IPS-15b (cell line): ENCODE results near the gene GPR6.

ENCODE experiments used
- H3K27me3 ChIP-seq: one replicate; pipeline ENCODE4 v1.6.1; 2013; ENCODE audit warnings: low read length; ENCODE audit not compliant: control insufficient read depth, insufficient read depth
- H3K36me3 ChIP-seq: one replicate; pipeline ENCODE4 v1.6.1; 2013; ENCODE audit warnings: low read length; ENCODE audit not compliant: control insufficient read depth, insufficient read depth
- H3K4me1 ChIP-seq: one replicate; pipeline ENCODE4 v1.6.1; 2013; ENCODE audit warnings: mild to moderate bottlenecking, low read length; ENCODE audit not compliant: control insufficient read depth, insufficient read depth
- H3K4me3 ChIP-seq: one replicate; pipeline ENCODE4 v1.5.1; 2013; ENCODE audit warnings: low read depth, low read length
- H3K9ac ChIP-seq: one replicate; pipeline ENCODE4 v1.6.1; 2013; ENCODE audit warnings: low read depth, mild to moderate bottlenecking, low read length
- H3K9me3 ChIP-seq: one replicate; pipeline ENCODE4 v1.6.1; 2013; ENCODE audit warnings: mild to moderate bottlenecking, low read length; ENCODE audit not compliant: control insufficient read depth, insufficient read depth

Gene GPR6

DNA sequence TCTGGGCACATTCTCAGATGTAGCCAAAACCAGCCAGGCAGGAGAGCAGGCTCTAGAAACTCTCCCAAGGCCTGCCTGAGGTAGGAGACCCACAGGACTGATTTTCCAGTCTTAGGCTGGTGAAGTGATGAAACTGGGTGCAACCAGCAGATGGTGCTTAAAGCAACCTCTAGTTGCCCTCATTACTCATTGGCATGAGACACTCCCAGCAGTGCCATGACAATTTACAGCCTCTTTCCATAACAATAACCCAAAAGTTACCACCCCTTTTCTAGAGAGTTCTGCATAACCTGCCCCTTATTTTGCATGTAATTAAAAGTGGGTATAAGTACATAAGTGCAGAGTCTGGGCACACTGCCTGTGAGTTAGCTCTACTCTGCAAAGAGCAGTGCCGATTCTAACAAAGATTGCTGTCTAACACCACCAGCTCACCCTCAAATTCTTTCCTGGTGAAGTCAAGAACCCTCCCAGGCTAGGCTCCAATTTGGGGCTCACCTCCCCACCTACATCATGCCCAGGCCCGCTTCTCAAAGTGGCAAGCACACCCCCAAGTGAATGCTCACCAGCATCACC, 14.4 kb upstream of the GPR6 start:
- peaks cover 18% of the 10 kb centered on the region for H3K27me3 ChIP-seq
- no peaks in the 10 kb centered on the region for H3K4me1 ChIP-seq
- no peaks in the 10 kb centered on the region for H3K9me3 ChIP-seq
- no peak overlapping the region for H3K4me3 ChIP-seq
- H3K9ac ChIP-seq = no peak overlapping the region
- H3K36me3 ChIP-seq = no peaks in the 10 kb centered on the region

DNA sequence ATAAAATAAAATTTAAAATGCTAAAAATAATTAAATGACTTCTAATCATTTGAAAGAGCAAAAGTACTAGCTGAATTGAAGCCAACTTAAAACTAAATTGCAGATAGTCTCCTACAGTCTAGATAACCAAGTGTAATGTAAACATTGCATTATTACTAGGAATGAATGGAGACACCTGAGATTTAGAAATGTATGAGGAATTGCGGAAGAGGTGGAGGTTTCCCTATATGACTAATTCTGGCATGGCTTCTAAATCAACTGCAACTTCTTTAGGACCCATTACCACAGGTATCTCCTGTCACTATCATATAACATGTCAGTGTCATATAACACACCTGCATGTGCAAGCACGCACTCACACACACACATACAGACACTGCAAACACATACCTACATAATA, 13.2 kb upstream of the GPR6 start:
- H3K27me3 ChIP-seq = peaks cover 20% of the 10 kb centered on the region
- H3K4me3 ChIP-seq = no peak overlapping the region
- no peak overlapping the region for H3K9ac ChIP-seq
- no peaks in the 10 kb centered on the region for H3K4me1 ChIP-seq
- no peaks in the 10 kb centered on the region for H3K36me3 ChIP-seq
- H3K9me3 ChIP-seq = no peaks in the 10 kb centered on the region

DNA sequence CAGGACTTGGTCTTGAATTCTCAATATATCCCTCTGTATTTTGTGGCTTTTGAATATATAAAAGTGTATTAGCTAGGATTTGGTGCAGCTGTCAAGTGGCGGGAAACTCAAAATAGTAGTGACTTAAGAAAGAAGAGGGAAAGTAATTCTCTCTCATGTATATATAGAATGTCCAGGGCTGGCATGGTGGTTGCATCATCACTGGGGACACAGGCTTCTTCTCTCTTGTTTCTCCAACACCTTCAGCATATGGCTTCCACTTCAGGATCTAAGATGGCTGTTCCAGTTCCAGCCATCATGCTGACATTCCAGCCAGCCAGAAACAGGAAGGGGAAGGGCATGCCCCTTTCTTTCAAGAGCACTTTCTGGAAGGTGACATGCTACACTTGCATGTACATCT, 11.8 kb upstream of the GPR6 start:
- H3K27me3 ChIP-seq = peaks cover 22% of the 10 kb centered on the region
- H3K4me3 ChIP-seq = no peak overlapping the region
- H3K4me1 ChIP-seq = no peaks in the 10 kb centered on the region
- no peaks in the 10 kb centered on the region for H3K9me3 ChIP-seq
- H3K9ac ChIP-seq = no peak overlapping the region
- H3K36me3 ChIP-seq = no peaks in the 10 kb centered on the region

DNA sequence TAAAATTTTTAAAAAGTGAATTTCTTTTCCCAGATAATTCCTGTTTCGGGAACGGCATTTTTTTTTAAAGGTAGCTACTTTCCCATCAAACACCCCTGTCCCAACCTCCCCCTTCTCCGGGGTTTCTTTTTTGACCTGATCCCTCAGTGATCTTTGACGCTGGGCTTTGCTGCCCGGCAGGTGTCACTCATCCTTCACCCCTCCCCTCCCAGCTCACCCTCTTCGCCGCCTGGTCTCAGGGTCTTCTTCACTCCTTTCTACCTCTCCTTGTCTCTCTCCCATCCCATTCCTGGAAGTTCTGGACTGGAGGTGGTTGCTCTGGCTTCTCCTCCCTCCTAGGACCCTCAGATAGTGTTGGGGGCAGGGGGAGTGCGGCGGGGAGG, 329 bp upstream of the GPR6 start:
- H3K4me1 ChIP-seq = peaks cover 2% of the 10 kb centered on the region
- H3K36me3 ChIP-seq = no peaks in the 10 kb centered on the region
- H3K9me3 ChIP-seq = no peaks in the 10 kb centered on the region
- no peak overlapping the region for H3K9ac ChIP-seq
- peak overlapping the region; percentile 86 for H3K4me3 ChIP-seq
- H3K27me3 ChIP-seq = peaks cover 64% of the 10 kb centered on the region

DNA sequence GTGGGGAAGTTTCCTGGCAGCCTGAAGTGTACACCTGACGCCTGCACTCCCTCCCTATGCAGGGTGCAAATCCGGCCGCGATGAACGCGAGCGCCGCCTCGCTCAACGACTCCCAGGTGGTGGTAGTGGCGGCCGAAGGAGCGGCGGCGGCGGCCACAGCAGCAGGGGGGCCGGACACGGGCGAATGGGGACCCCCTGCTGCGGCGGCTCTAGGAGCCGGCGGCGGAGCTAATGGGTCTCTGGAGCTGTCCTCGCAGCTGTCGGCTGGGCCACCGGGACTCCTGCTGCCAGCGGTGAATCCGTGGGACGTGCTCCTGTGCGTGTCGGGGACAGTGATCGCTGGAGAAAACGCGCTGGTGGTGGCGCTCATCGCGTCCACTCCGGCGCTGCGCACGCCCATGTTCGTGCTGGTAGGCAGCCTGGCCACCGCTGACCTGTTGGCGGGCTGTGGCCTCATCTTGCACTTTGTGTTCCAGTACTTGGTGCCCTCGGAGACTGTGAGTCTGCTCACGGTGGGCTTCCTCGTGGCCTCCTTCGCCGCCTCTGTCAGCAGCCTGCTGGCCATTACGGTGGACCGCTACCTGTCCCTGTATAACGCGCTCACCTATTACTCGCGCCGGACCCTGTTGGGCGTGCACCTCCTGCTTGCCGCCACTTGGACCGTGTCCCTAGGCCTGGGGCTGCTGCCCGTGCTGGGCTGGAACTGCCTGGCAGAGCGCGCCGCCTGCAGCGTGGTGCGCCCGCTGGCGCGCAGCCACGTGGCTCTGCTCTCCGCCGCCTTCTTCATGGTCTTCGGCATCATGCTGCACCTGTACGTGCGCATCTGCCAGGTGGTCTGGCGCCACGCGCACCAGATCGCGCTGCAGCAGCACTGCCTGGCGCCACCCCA, 1.2 kb downstream of the GPR6 start:
- Histone ChIP-seq H3K9me3 (no peaks in the 10 kb centered on the region), H3K36me3 (no peaks in the 10 kb centered on the region), H3K4me3 (peak overlapping the region; percentile 86), H3K9ac (no peak overlapping the region), H3K27me3 (peaks cover 59% of the 10 kb centered on the region), H3K4me1 (peaks cover 2% of the 10 kb centered on the region)

DNA sequence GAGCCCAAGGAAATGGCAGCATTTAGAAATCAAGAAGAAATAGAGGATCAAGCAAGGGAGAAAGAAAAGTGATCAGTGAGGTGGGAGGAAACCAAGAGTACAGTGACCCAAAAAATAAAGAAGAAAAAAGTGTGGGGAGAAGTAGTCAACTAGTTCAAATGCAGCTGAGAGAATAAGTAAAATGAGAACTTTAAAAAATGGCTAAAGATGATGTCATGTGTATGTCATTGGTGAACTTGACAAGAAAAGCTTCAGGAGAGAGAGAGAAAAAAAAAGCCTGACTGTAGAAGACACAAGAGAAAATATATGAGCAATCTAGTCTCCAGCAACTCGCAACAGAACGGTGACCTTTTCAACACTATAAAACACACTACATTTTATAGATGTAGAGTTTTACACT, 6.3 kb downstream of the GPR6 start:
- Histone ChIP-seq H3K9me3 (no peaks in the 10 kb centered on the region), H3K27me3 (peaks cover 30% of the 10 kb centered on the region), H3K4me1 (no peaks in the 10 kb centered on the region), H3K9ac (no peak overlapping the region), H3K36me3 (no peaks in the 10 kb centered on the region), H3K4me3 (no peak overlapping the region)

DNA sequence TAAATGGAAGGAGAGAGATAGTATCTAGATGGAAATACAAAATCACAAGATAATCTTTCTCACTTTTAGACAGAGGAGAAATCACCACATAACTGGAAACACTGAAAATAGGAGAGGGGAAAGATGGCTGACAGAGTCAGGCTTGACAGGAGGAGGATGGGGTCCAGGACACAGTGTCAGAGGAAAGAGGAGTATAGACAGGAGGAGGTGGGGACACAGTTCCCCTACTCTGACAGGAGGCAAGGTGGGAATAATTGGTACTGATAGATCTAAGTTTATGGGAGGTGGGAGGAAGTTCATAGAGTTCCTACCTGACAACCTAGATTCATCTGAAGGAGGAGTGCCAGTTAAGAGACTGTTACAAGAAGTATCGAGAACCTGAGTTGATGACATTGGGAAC, 9.1 kb downstream of the GPR6 start:
- H3K9ac ChIP-seq = no peak overlapping the region
- H3K36me3 ChIP-seq = no peaks in the 10 kb centered on the region
- no peak overlapping the region for H3K4me3 ChIP-seq
- H3K9me3 ChIP-seq = no peaks in the 10 kb centered on the region
- no peaks in the 10 kb centered on the region for H3K4me1 ChIP-seq
- H3K27me3 ChIP-seq = peaks cover 3% of the 10 kb centered on the region

DNA sequence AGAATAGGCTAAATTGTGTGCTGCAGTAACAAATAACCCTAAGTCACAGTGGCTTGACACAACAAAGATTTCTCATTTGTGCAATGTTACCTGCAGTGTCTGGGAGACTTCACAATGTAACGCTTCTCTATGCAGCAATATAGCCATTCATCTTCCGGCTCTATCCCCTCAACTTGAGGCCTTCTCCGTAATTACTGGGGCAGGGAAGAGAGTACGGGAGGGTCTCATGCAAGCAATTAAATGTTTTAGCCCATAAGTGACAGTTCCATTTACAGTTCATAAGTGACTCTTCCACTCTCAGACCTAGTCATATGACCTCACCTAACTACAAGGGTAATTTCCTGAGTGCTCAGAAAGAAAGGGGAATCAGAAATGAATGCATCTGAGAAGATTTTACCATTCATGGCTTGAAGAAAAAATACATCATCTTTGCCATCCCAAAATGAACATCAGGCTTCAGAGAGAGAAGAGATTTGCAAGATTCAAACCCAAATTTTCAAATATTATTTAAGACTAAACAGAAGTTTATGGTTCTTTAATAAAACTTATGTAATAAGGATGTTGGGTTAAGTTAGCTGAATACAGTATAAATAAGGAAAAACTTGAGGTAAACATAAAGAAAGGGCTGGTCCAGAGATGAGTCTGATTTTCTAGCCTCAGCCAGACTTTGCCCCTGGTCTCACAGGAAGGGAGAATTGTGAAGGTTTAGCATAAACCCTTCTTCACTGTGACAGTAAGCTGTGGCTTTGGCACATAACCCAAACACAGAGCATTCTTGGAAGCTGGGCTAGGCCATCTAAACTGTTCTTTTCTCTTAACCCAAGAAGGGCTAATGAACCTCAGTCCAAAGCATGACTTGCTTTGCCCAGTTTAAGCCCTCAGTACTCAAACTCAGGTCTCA, 13.3 kb downstream of the GPR6 start:
- H3K9me3 ChIP-seq = no peaks in the 10 kb centered on the region
- H3K4me1 ChIP-seq = no peaks in the 10 kb centered on the region
- no peak overlapping the region for H3K9ac ChIP-seq
- no peaks in the 10 kb centered on the region for H3K36me3 ChIP-seq
- no peaks in the 10 kb centered on the region for H3K27me3 ChIP-seq
- no peak overlapping the region for H3K4me3 ChIP-seq

DNA sequence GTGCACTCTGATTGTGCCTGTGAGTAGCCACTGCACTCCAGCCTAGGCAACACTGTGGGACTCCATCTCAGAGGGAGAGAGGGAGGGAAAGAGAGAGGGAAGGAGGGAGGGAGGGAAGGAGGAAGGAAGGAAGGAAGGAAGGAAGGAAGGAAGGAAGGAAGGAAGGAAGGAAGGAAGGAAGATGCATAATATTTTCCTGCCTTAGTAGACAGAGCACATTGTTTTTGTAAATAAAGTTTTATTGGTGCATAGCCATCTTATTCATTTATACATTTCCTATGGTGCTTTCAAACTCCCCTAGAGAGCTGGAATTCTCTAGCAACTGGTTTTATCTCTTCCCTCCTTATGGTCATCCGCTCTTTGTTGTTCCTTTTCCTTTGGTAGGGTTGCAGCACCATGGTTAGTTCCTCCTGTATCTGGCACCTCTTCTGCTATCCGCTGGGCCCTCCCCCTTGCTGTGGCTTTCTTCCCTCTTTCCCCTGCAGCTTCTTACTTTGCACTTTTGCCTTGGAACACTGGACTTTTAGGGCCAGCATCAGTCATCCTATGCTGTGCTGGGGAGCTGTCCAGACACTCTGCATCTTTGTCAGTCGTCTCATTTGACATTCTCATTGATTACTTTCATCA, 20.2 kb downstream of the GPR6 start:
- no peak overlapping the region for H3K4me3 ChIP-seq
- H3K9me3 ChIP-seq = no peaks in the 10 kb centered on the region
- no peaks in the 10 kb centered on the region for H3K27me3 ChIP-seq
- H3K9ac ChIP-seq = no peak overlapping the region
- H3K4me1 ChIP-seq = no peaks in the 10 kb centered on the region
- H3K36me3 ChIP-seq = no peaks in the 10 kb centered on the region

DNA sequence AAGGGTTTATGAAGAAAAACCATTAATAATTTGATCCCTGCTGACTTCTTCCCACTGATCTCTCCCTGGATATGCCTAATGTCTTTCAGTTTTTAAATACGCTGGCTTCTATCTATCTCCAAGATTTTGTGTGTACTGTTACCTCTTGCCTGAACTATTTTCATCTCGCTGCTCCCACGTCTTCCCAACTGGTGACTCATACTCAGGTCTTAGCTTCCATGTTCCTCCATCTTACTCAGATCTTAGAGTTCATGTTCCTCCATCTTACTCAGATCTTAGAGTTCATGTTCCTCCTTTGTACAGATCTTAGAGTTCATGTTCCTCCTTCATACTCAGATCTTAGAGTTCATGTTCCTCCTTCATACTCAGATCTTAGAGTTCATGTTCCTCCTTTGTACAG, 21.6 kb downstream of the GPR6 start:
- Histone ChIP-seq H3K36me3 (no peaks in the 10 kb centered on the region), H3K9ac (no peak overlapping the region), H3K4me1 (no peaks in the 10 kb centered on the region), H3K9me3 (no peaks in the 10 kb centered on the region), H3K4me3 (no peak overlapping the region), H3K27me3 (no peaks in the 10 kb centered on the region)

DNA sequence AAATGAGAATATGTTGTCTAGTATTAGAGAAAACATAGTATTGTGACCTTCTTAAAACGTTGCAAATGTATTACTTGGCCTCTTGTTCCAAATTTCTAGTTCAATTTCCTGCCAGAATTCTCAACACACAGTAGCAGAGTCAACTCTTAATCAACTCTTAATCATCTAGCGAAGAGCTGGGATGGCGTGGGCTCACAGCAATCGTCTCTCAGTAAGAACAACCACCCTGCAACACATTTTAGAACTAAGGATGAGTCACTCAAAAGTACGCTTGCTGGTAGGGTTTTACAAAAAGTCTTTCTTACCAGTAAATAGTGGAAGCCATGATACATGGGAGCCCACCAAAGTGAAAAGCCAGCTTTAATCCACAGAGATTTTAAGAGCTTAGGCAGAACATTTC, 24.6 kb downstream of the GPR6 start:
- H3K4me1 ChIP-seq = no peaks in the 10 kb centered on the region
- no peaks in the 10 kb centered on the region for H3K36me3 ChIP-seq
- no peaks in the 10 kb centered on the region for H3K27me3 ChIP-seq
- no peak overlapping the region for H3K4me3 ChIP-seq
- no peaks in the 10 kb centered on the region for H3K9me3 ChIP-seq
- no peak overlapping the region for H3K9ac ChIP-seq
